ENCODE results near the gene RNF212B. TPM values are rescaled to one million over a fixed set of nuclear protein-coding genes. Genes with fewer than 3 reads are reported as not detected.

RNF212B gene
- total and polyA plus RNA-seq, 2 donors = 0.05 to 0.07 TPM

DNA sequence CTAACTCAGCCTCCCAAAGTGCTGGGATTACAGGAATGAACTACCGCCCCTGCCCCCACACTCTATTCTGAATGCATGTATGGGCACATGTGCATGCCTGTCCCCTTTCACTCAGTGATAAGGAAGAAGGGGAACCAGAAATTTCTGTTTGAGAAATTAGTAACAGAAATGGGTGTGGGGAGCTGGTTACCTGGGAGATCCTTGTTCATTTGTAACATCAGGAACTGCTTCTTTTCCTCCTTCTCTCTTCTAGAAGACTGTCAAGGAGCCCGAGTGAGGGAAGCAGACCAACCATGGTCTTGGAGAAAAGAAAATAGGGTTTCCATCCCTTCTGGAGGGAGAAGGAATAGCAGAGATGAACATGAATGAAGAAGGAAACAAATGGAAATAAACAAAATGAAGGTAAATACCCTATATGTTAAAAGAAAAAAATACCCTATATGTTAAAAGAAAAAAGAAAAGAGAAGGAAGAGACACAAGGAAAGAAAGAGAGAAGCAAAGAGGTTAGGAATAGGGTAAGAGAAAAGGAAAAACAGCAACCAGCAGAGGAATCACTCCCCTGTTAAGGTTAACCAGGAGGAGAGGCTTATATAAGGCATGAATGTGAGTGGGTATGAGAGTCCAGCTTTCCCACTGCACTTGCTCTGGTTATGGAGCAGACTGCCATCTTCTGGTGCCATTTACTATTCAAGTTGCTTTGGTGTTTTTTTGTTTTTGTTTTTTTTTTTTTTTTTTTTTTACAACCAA is 61.6 kb downstream of the RNF212B start:
- peak in 3 of 9 donors; percentile 32 to 69 (median 35) for DNase-seq (ENCODE audit: low read depth in 6 of 9, low spot score in 9 of 9)
- Histone ChIP-seq H3K27me3 (ENCODE audit: control insufficient read depth in 2 of 2, insufficient read depth in 1 of 2, low read length in 1 of 2) (no peaks in the 10 kb centered on the region), H3K36me3 (ENCODE audit: control insufficient read depth in 2 of 2, insufficient read depth in 2 of 2, low read length in 1 of 2) (peaks cover 12 to 29% of the 10 kb centered on the region in 2 donors), H3K4me3 (ENCODE audit: low read length in 2 of 2) (no peak overlapping the region), H3K4me1 (ENCODE audit: control insufficient read depth in 2 of 2, insufficient read depth in 2 of 2, low read length in 2 of 2) (peaks cover 14 to 31% of the 10 kb centered on the region in 2 donors), H3K27ac (ENCODE audit: low read depth in 1 of 2, low read length in 1 of 2) (no peak overlapping the region), H3K9me3 (ENCODE audit: control insufficient read depth in 2 of 2, insufficient read depth in 1 of 2, low read length in 1 of 2) (peaks cover 0 to 1% of the 10 kb centered on the region in 2 donors)
- 96% methylated on average over 2 of the region's 2 CpGs for WGBS

DNA sequence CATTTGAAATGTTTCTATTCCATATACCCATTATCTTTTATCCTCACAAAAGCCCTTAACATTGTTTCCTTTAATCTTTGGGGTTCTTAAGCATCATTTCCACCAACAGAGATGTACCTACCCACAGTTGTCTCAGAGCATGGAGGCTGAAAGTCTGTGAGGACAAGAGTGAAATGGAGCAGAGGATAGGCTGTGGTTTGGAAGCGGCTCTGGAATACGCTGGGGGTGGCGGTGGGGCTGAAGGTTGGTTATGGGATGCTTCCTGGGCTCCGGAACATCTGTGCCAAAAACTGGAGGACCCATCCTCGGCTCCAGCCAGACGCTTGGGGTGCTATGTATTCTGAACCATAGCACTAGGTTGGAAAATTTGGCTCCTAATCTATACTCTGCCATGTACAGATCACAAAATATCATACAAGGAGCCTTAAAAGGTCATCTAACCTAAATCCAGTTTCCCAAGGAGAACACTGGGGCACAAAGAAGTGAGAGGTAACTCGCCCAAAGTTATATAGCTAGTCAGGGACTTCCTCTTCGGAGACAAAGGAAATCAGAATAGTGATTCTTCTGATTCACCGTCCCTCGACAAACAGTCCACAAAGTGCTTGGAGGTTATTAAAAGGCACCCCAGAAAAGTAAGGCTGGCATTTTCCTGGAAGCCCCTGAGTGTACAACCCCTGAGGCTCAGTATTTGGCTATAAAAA is 62.4 kb downstream of the RNF212B start:
- 71% methylated on average over 10 of the region's 10 CpGs for WGBS
- peaks cover 10 to 23% of the 10 kb centered on the region in 2 donors for H3K4me1 ChIP-seq (ENCODE audit: control insufficient read depth in 2 of 2, insufficient read depth in 2 of 2, low read length in 2 of 2)
- H3K36me3 ChIP-seq (ENCODE audit: control insufficient read depth in 2 of 2, insufficient read depth in 2 of 2, low read length in 1 of 2) = peaks cover 12 to 29% of the 10 kb centered on the region in 2 donors
- H3K27me3 ChIP-seq (ENCODE audit: control insufficient read depth in 2 of 2, insufficient read depth in 1 of 2, low read length in 1 of 2) = no peaks in the 10 kb centered on the region
- peaks cover 0 to 1% of the 10 kb centered on the region in 2 donors for H3K9me3 ChIP-seq (ENCODE audit: control insufficient read depth in 2 of 2, insufficient read depth in 1 of 2, low read length in 1 of 2)
- H3K4me3 ChIP-seq (ENCODE audit: low read length in 2 of 2) = peak overlapping the region; percentile 67 to 86
- no peak for DNase-seq (ENCODE audit: low read depth in 6 of 9, low spot score in 9 of 9)
- peak overlapping the region; percentile 97 to 98 for H3K27ac ChIP-seq (ENCODE audit: low read depth in 1 of 2, low read length in 1 of 2)

DNA sequence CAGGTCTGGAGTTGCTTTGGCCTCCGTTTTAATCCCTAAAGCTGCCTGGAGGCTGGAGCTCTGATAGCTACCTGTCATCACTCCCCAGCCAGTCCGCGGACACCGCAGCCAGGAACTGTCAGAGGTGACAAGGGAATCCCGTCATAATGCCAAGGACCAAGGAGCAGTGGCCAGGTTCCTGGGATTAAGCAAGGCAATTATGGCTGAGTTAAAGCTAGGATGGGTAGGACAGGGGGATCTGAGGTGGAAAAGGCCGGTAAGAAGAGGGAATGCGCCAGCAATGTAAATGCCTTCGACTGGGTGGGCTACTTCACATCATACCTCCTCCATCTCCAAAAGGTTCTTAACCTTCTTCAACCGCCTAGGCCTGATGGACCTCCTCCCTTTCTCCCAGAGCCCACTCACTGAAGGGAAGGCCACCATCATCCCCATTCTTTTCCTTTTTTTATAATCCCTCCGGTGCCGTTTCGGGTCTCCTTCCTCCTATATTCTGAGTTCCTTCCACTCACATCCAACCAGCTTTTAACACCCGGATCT is 63.0 kb downstream of the RNF212B start:
- no peaks in the 10 kb centered on the region for H3K27me3 ChIP-seq (ENCODE audit: control insufficient read depth in 2 of 2, insufficient read depth in 1 of 2, low read length in 1 of 2)

DNA sequence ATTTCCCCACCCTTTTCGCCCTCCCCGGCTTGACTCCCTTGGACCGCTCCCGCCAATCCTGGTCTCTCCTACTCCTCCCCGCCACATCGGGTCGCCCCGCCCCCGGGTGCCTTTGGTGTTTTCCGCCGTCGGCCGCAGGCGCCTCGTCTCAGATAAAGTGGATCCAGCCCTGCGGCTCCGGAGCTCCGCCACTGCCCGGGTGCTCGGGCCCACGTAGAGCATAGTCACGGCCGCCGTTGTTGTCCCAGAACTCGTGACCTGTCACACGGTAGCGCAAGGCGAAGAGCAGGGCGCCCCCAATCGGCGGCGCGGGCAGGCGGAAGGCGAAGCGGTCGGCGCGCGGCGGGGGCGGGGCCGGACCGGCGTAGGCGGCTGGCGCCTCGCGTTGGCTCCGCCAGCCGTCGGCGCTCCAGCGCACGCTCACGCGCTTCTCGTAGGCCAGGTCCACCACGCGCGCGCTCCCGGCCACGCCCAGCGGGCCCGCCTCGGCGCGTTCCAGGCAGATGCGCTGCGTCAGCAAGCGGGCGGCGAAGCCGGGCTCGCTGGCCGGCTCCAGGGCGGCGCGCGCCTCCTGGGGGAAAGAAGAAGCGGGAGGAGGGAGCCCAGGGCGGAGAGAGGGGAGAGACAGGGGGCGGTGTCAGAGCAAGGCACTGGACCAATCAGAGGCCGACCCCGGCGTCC is 63.7 kb downstream of the RNF212B start:
- Histone ChIP-seq H3K4me3 (ENCODE audit: low read length in 2 of 2) (peak overlapping the region; percentile 67 to 86), H3K4me1 (ENCODE audit: control insufficient read depth in 2 of 2, insufficient read depth in 2 of 2, low read length in 2 of 2) (peaks cover 11 to 30% of the 10 kb centered on the region in 2 donors), H3K36me3 (ENCODE audit: control insufficient read depth in 2 of 2, insufficient read depth in 2 of 2, low read length in 1 of 2) (peaks cover 12 to 25% of the 10 kb centered on the region in 2 donors), H3K27ac (ENCODE audit: low read depth in 1 of 2, low read length in 1 of 2) (peak overlapping the region; percentile 97 to 98), H3K9me3 (ENCODE audit: control insufficient read depth in 2 of 2, insufficient read depth in 1 of 2, low read length in 1 of 2) (peaks cover 0 to 1% of the 10 kb centered on the region in 2 donors), H3K27me3 (ENCODE audit: control insufficient read depth in 2 of 2, insufficient read depth in 1 of 2, low read length in 1 of 2) (peaks cover 0 to 3% of the 10 kb centered on the region in 2 donors)
- DNase-seq (ENCODE audit: low read depth in 6 of 9, low spot score in 9 of 9) = peak; percentile 81 to 98 (median 95)
- WGBS = under 1% methylated on average over 87 of the region's 87 CpGs

More for the DNA sequence above, 63.0 kb downstream of the RNF212B start:
- WGBS = 7% methylated on average over 13 of the region's 13 CpGs
- Histone ChIP-seq H3K4me1 (ENCODE audit: control insufficient read depth in 2 of 2, insufficient read depth in 2 of 2, low read length in 2 of 2) (peaks cover 8 to 23% of the 10 kb centered on the region in 2 donors), H3K4me3 (ENCODE audit: low read length in 2 of 2) (peak overlapping the region; percentile 67 to 86), H3K9me3 (ENCODE audit: control insufficient read depth in 2 of 2, insufficient read depth in 1 of 2, low read length in 1 of 2) (peaks cover 0 to 1% of the 10 kb centered on the region in 2 donors), H3K36me3 (ENCODE audit: control insufficient read depth in 2 of 2, insufficient read depth in 2 of 2, low read length in 1 of 2) (peaks cover 12 to 29% of the 10 kb centered on the region in 2 donors), H3K27ac (ENCODE audit: low read depth in 1 of 2, low read length in 1 of 2) (peak overlapping the region; percentile 97 to 98)
- DNase-seq (ENCODE audit: low read depth in 6 of 9, low spot score in 9 of 9) = peak in 1 of 9 donors; percentile 13

DNA sequence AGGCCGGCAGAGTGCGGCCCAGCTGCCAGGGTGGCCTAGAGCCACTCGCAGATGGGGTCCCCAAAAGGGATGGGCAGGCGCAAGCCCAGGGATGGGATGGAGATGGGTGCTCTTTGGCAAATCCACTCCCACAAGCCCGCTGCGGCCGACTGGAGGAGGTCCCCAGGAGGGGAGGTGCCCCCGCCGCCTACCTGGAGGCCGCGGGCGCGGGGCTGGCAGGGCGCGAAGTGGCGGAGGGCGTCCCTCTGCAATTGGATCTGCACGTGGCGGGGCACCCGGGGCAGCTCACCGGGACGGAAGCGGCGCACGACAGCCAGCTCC is 64.2 kb downstream of the RNF212B start:
- Histone ChIP-seq H3K9me3 (ENCODE audit: control insufficient read depth in 2 of 2, insufficient read depth in 1 of 2, low read length in 1 of 2) (peaks cover 0 to 1% of the 10 kb centered on the region in 2 donors), H3K4me3 (ENCODE audit: low read length in 2 of 2) (peak overlapping the region; percentile 67 to 79), H3K27ac (ENCODE audit: low read depth in 1 of 2, low read length in 1 of 2) (peak overlapping the region; percentile 97 to 98), H3K36me3 (ENCODE audit: control insufficient read depth in 2 of 2, insufficient read depth in 2 of 2, low read length in 1 of 2) (peaks cover 12 to 24% of the 10 kb centered on the region in 2 donors), H3K4me1 (ENCODE audit: control insufficient read depth in 2 of 2, insufficient read depth in 2 of 2, low read length in 2 of 2) (peaks cover 14 to 35% of the 10 kb centered on the region in 2 donors), H3K27me3 (ENCODE audit: control insufficient read depth in 2 of 2, insufficient read depth in 1 of 2, low read length in 1 of 2) (peaks cover 0 to 8% of the 10 kb centered on the region in 2 donors)
- DNase-seq (ENCODE audit: low read depth in 6 of 9, low spot score in 9 of 9) = no peak
- WGBS = under 1% methylated on average over 25 of the region's 25 CpGs

DNA sequence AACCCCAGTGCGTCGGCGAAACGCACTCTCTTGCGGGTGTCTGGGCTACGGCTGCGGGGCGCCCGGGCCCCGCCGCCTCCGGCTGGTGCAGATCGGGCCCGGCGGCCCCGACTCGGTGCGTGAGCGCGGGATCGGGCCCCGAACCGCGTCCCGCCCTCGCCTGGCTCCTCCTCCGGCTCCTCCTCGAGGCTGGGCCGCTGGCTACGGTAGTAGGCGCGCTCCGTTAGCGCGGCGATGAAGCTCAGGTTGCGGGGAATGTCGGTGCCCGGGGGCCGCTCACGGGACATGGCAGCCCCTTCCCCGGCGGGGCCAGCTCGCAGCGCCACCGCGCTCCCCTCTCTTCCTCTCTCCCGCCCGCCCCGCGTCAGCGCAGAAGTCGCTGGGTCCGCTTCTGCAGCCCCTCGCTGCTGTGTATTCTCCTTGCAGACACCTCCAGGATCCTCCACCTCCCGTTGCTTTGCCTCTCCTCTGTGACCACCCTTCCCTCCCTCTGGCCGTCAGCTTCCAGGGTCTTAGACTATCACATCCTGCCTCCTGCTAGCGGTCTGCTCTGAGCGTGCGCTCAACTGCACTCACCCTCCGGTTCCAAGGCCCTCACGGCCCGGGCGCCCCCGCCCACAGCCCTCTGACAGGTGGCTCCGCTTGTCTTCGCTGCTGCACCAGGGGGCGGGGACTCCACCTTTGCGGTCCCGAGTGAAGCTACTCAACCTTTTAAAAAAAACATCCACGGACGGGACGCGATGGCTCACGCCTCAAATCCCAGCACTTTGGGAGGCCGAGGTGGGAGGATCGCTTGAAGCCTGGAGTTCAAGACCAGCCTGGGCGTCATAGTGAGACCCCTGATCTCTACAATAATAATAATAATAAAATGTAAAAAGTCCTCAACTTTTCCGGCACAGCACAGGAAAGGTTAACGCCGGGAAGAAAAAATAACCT is 64.8 kb downstream of the RNF212B start, which contains the start of gene PPP1R3E:
Gene PPP1R3E (minus strand): TSS at position 570 of the 936 bp plus-strand sequence. CDS start 283 bp downstream, at position 287.
- 2% methylated on average over 81 of the region's 81 CpGs for WGBS
- peak within 1 kb of the TSS; percentile 97 to 98 for H3K27ac ChIP-seq (ENCODE audit: low read depth in 1 of 2, low read length in 1 of 2)
- peaks cover 14 to 37% of the 10 kb centered on the region in 2 donors for H3K4me1 ChIP-seq (ENCODE audit: control insufficient read depth in 2 of 2, insufficient read depth in 2 of 2, low read length in 2 of 2)
- H3K27me3 ChIP-seq (ENCODE audit: control insufficient read depth in 2 of 2, insufficient read depth in 1 of 2, low read length in 1 of 2) = peaks cover 0 to 9% of the 10 kb centered on the region in 2 donors
- H3K9me3 ChIP-seq (ENCODE audit: control insufficient read depth in 2 of 2, insufficient read depth in 1 of 2, low read length in 1 of 2) = peaks cover 0 to 1% of the 10 kb centered on the region in 2 donors
- H3K4me3 ChIP-seq (ENCODE audit: low read length in 2 of 2) = peak within 1 kb of the TSS; percentile 67 to 79
- DNase-seq (ENCODE audit: low read depth in 6 of 9, low spot score in 9 of 9) = peak in 7 of 9 donors; percentile 77 to 94 (median 85)
- peaks cover 9 to 17% of the 10 kb centered on the region in 2 donors for H3K36me3 ChIP-seq (ENCODE audit: control insufficient read depth in 2 of 2, insufficient read depth in 2 of 2, low read length in 1 of 2)

DNA sequence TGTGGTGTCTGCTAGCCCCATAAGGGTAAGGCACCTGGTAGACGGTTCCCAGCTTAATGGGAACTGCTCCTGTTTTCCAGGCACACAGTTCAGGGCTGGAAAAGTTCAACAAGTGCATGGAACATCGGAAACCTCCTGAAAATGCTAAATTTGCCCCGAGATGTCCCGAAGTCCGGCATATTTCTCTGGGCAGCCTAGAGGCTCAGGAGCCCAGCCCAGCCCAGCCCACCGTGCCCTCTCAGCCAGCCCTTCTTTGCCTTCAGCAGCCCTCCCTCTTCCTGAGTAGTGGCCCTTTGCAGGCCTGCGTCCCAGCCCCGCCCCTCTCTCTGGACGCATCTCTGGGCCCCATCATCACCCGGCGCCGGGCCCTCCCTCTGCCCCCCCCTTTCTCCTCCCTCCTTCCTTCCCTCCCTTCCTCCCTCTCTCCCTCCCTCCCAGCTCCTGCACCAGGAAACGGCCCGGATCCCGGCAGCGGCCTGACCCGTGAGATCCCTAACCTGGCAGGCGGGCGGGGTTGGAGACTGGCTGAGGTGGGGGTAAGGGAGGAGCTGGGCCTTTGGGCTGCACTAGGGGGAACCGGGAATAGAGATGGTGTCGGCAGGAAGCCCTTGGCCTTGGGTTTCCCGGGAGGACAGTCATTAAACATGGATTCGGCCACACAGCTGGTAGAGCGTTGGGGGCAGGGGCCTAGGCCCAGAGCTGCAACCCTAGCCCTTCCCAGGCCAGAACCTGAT is 68.8 kb downstream of the RNF212B start, which contains the start of gene BCL2L2:
Gene BCL2L2 (plus strand): TSS at position 422 of the 734 bp plus-strand sequence. CDS start 935 bp downstream, outside the sequence.
- 5% methylated on average over 24 of the region's 24 CpGs for WGBS
- peak in 2 of 9 donors; percentile 28 to 46 for DNase-seq (ENCODE audit: low read depth in 6 of 9, low spot score in 9 of 9)
- Histone ChIP-seq H3K27ac (ENCODE audit: low read depth in 1 of 2, low read length in 1 of 2) (peak within 1 kb of the TSS; percentile 62 to 86), H3K4me1 (ENCODE audit: control insufficient read depth in 2 of 2, insufficient read depth in 2 of 2, low read length in 2 of 2) (peaks cover 6 to 25% of the 10 kb centered on the region in 2 donors), H3K9me3 (ENCODE audit: control insufficient read depth in 2 of 2, insufficient read depth in 1 of 2, low read length in 1 of 2) (peaks cover 0 to 1% of the 10 kb centered on the region in 2 donors), H3K4me3 (ENCODE audit: low read length in 2 of 2) (peak within 1 kb of the TSS; percentile 36 to 47), H3K36me3 (ENCODE audit: control insufficient read depth in 2 of 2, insufficient read depth in 2 of 2, low read length in 1 of 2) (no peaks in the 10 kb centered on the region), H3K27me3 (ENCODE audit: control insufficient read depth in 2 of 2, insufficient read depth in 1 of 2, low read length in 1 of 2) (peaks cover 0 to 9% of the 10 kb centered on the region in 2 donors)

Measured in thymus (tissue), 11 donors.